AG04449 (cell line): ENCODE measurements around the gene TP73.

ENCODE experiments used
- CTCF ChIA-PET: fragments of 350-600 bp; formaldehyde crosslinking; extraction: SDS; loops from one replicate; lab custom pipeline; 2021; ENCODE audit warnings: antibody characterized with exemption; lab: Yijun Ruan, JAX
- POLR2A ChIA-PET: fragments of 400-600, 350-600 bp; formaldehyde crosslinking; extraction: SDS; loops from one replicate; lab custom pipeline; 2020; ENCODE audit warnings: antibody characterized with exemption, inconsistent platforms; lab: Yijun Ruan, JAX
- DNase-seq: peaks from one replicate; pipeline ENCODE4 v3.0.0-alpha.2; 2010; ENCODE audit warnings: low read depth, low spot score
- H3K4me3 ChIP-seq: 2 replicates; pipeline ENCODE4 v1.5.1; 2011; ENCODE audit warnings: low read depth, mild to moderate bottlenecking, control low read depth, low read length
- CTCF ChIP-seq: IDR thresholded peaks from one replicate; pipeline ENCODE4 v1.5.1; 2011; ENCODE audit warnings: mild to moderate bottlenecking, moderate library complexity, low read length, control low read depth, inconsistent platforms; ENCODE audit not compliant: insufficient read depth; ENCODE audit errors: missing control alignments

TP73 gene

DNA sequence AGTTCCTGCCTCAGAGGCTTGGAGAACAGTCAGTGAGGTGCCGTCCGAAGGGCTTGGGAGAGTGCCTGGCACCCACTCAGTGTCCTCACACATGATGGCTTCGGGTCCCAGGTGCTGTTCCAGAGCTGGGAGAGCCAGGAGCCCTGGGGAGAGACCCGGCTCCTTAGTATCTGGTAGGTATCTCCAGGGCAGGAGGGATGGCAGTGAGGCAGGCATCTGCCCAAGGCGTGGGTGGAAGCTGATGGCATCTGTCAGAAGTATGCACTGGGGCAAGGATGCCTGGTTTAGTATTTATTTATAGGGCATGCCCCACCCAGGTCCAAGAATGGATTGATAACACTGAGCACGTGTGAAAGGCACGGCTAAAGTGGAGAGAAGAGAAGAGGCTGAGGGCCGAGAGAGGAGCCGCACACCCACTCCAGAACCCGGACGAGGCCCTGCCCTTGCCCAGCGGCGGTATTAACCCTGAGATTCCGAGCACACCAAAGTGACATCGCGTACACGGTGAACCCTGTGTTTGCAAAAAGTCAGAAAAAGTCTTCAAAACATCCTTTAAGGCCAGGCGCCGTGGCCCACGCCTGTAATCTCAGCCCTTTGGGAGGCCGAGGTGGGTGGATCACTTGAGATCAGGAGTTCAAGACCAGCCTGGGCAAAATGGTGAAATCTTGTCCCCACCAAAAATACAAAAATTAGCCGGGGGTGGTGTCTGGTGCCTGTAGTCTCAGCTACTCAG is 2.4 kb downstream of the TP73 start:
- POLR2A ChIA-PET, result no interaction called here
- CTCF ChIA-PET, result no interaction called here
- no peak for TF ChIP-seq CTCF
- DNase-seq, result no peak
- no peak overlapping the region for H3K4me3 ChIP-seq

DNA sequence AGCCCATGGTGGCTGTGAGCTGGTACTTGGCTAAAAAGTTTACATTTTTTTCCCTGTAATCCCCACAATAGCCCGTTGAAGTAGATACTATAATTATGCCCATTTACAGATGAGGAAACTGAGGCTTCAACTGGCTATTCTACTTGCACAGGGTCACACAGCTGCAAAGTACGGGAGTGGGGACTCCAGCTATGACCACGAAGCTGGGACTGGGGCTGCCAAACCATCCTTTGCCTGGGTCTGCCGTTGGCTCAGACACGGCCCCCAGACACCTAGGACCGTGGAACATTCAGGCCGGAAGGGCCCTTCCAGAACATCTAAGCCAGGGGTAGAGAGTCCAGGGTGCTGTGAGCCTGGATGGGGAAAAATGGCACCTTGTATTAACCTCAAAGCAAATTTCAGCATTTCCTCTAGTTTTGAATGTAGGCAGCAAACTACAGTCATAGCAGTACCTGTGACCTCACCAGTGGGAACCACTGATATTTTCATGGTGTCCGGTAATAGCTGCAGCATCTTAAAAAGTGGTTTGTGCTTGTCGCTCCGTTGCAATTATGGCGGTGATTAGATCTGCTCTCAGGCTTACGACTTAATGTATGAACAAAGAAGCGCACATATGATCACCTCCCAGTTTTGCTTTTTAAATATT is 4.3 kb downstream of the TP73 start:
- CTCF ChIA-PET, result no interaction called here
- H3K4me3 ChIP-seq, result no peak overlapping the region
- DNase-seq, result no peak
- no peak for TF ChIP-seq CTCF
- POLR2A ChIA-PET, result no interaction called here

GRCh38 chr1:3657096-3657475 is 4.8 kb downstream of the TP73 start:
- no peak for TF ChIP-seq CTCF
- no peak overlapping the region for H3K4me3 ChIP-seq
- CTCF ChIA-PET, result no interaction called here
- POLR2A ChIA-PET, result no interaction called here
- no peak for DNase-seq

- CTCF ChIA-PET, result no interaction called here
- DNase-seq, result no peak
- POLR2A ChIA-PET, result no interaction called here
- no peak overlapping the region for H3K4me3 ChIP-seq
- no peak for TF ChIP-seq CTCF
Measured at GRCh38 chr1:3657578-3658230, 5.4 kb downstream of the TP73 start.

DNA sequence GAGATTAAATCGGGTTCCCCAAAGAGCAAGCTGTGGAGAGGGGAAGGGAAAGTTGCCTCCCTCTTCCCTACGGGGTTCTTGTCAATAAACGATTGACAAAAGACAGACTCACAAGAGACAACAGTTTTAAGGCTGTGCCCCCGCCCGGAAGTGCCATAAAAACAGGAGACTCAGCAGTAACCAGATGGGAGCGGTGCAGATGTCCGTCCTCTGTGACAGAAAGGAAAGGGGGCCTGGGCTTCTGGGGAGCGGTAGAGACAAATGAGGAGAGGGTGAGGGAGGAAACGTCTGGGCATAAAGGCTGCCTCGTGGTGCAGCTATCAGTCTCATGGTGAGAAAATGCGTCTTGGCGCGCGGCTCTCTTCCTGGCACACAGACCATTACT is 5.9 kb downstream of the TP73 start:
- H3K4me3 ChIP-seq, result no peak overlapping the region
- no peak for TF ChIP-seq CTCF
- ChIA-PET POLR2A (no interaction called here), CTCF (no interaction called here)
- no peak for DNase-seq

DNA sequence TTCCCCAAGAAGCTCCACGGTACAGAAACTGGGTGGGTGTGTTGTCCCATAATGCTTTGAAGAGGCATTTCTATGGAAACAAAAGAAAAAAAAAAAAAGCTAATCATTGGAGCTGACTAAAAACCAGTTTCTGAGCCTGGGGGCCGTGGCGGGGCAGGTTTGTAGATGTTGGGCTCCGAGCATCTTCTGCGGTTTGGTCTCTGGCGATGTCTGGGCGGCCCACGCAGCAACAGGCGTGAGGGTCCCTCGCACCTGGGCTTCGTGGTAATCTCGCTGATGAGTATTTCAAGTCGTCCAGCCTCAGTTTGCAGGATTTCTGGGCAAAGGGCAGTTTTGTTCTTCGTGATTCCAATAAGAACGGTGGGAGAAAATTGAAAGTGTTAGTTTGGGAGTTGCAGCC is 6.8 kb downstream of the TP73 start:
- H3K4me3 ChIP-seq, result no peak overlapping the region
- TF ChIP-seq CTCF, result no peak
- ChIA-PET CTCF (no interaction called here), POLR2A (no interaction called here)
- DNase-seq, result no peak
